PC-9 (cell line): Measurements from ENCODE around the gene SLC39A3. TPM values are rescaled to one million over a fixed set of nuclear protein-coding genes. Genes with fewer than 3 reads are reported as not detected.

ENCODE experiments used
- BruUV-seq: library from RNA; stranded (reverse); fragments of 400-500 nt; replicated peaks from 2 replicates; lab custom pipeline; 2021; lab: Mats Ljungman, UMichigan
- CTCF ChIA-PET: fragments of 300-600 bp; sonication (Branson Sonifier 250); formaldehyde crosslinking; loops from one replicate; lab custom pipeline; 2022; ENCODE audit warnings: antibody characterized with exemption; lab: Charles Lee
- POLR2A ChIA-PET: fragments of 300-600 bp; sonication (Branson Sonifier 250); formaldehyde crosslinking; loops from one replicate; lab custom pipeline; 2022; ENCODE audit warnings: antibody characterized with exemption; ENCODE audit not compliant: unreplicated experiment; lab: Charles Lee
- DNase-seq, 2 experiments: peaks; one replicate each; pipeline versions ENCODE4 v3.0.0 to v3.0.0-alpha.2; 2015 to 2022; ENCODE audit warnings: mixed read lengths in 1 of 2
- H2AFZ ChIP-seq: fragments of 200-600 bp; sonication (generic); 2 replicates; pipeline ENCODE4 v1.8.1; 2017; ENCODE audit warnings: antibody characterized with exemption
- H3F3A ChIP-seq: fragments of 200-600 bp; sonication (generic); 2 replicates; pipeline ENCODE4 v1.8.1; 2017; ENCODE audit warnings: antibody characterized with exemption, mild to moderate bottlenecking, low read depth; ENCODE audit not compliant: insufficient read depth
- H3K27ac ChIP-seq: fragments of 200-600 bp; sonication (generic); 2 replicates; pipeline ENCODE4 v1.6.1; 2016; ENCODE audit warnings: mixed run types
- H3K27me3 ChIP-seq: fragments of 200-600 bp; sonication (generic); 2 replicates; pipeline ENCODE4 v1.6.1; 2016; ENCODE audit warnings: low read depth, mixed run types; ENCODE audit not compliant: insufficient read depth
- H3K36me3 ChIP-seq: fragments of 200-600 bp; sonication (generic); 2 replicates; pipeline ENCODE4 v1.6.1; 2016; ENCODE audit warnings: low read depth, mixed run types
- H3K4me1 ChIP-seq: fragments of 200-600 bp; sonication (generic); replicated peaks from 2 replicates; pipeline ENCODE4 v1.6.1; 2016; ENCODE audit warnings: mixed run types; ENCODE audit not compliant: insufficient read depth
- H3K4me2 ChIP-seq: fragments of 200-600 bp; sonication (generic); 2 replicates; pipeline ENCODE4 v1.6.1; 2017; ENCODE audit warnings: mixed run types
- H3K4me3 ChIP-seq: fragments of 200-600 bp; sonication (generic); 2 replicates; pipeline ENCODE4 v1.6.1; 2016; ENCODE audit warnings: mixed run types
- H3K79me2 ChIP-seq: fragments of 200-600 bp; sonication (generic); 2 replicates; pipeline ENCODE4 v1.6.1; 2017; ENCODE audit warnings: low read depth, mixed run types
- H3K9me2 ChIP-seq: fragments of 200-600 bp; sonication (generic); 2 replicates; pipeline ENCODE4 v1.8.1; 2017; ENCODE audit warnings: mild to moderate bottlenecking; ENCODE audit not compliant: insufficient read depth
- H3K9me3 ChIP-seq: fragments of 200-600 bp; sonication (generic); 2 replicates; pipeline ENCODE4 v1.8.1; 2016; ENCODE audit warnings: low read depth; ENCODE audit not compliant: insufficient read depth
- H4K20me1 ChIP-seq: fragments of 200-600 bp; sonication (generic); 2 replicates; pipeline ENCODE4 v1.8.1; 2017; ENCODE audit not compliant: insufficient read depth
- EZH2 ChIP-seq: fragments of 200-600 bp; sonication (generic); IDR thresholded peaks from 2 replicates; pipeline ENCODE4 v1.8.0; 2017; ENCODE audit warnings: antibody characterized with exemption, low read depth
- intact Hi-C: fragments of 100-400 bp; cut with micrococcal nuclease; formaldehyde crosslinking; loops from one replicate; pipeline ENCODE4 v1.10.0; 2022; ENCODE audit not compliant: unreplicated experiment
- total RNA-seq: library from RNA; stranded (reverse); gene quantifications from 2 replicates; pipeline ENCODE4 v1.2.3, GENCODE V29; 2021
- TF ChIP-seq, protein P1 (sequence below): fragments of 200-600 bp; sonication (generic); conservative IDR thresholded peaks from 2 replicates; pipeline ENCODE4 v1.6.1; 2017; ENCODE audit warnings: mixed run types, antibody characterized with exemption, mild to moderate bottlenecking, moderate library complexity

Gene SLC39A3
- total RNA-seq, 1 experiment from 2014 or later: 21.6 TPM

DNA sequence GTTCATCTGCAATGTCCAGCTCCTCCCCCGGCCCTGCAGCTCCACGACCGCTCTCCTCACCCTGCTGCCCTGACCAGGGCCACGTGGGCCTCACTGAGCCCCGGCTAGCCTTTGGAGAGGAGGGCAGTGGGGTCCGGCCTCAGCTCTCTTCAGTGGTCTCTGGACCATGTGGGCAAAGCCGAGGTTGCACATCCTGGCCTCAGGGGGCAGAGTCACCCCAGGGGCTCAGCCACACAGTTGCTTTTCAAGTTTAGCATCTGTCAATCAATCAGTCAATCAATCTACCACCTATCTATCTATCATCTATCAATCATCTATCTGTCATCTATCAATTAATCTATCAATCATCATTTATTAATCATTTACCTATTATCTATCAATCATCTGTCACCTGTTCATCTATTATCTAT, 15.7 kb downstream of the SLC39A3 start:
- no TSS peak for BruUV-seq
- POLR2A ChIA-PET: no interaction called here

DNA sequence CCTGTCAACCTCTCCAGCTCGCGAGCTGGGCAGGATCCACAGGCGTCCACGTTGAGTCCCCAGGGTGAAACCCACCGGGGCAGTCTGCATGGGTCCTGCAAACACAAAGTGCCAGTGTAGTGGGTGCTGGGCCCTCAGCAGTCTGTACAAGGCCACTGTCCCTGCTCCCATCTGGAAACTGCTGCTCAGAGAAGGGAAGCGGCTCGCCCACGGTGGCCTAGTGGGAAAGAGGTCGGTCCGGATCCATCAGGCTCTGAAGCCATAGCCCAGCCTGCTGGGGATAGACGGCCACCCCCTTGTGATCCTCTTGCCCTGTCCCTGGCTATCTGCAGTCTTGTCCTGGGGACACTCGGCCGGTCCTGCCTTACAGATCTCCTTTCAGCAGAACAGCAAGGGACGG, 16.1 kb downstream of the SLC39A3 start:
- H3K4me3 ChIP-seq: no peak overlapping the region
- H3F3A ChIP-seq: peaks cover 8% of the 10 kb centered on the region; the same call in 1 of the 2 replicates
- H3K27me3 ChIP-seq: peaks cover 26% of the 10 kb centered on the region
- H3K36me3 ChIP-seq: no peaks in the 10 kb centered on the region
- no peaks in the 10 kb centered on the region for H4K20me1 ChIP-seq
- no peak for DNase-seq
- POLR2A ChIA-PET: no interaction called here
- peaks cover 25% of the 10 kb centered on the region; the same call in 1 of the 2 replicates for H3K4me1 ChIP-seq
- CTCF ChIA-PET: no interaction called here
- no peak overlapping the region for H3K4me2 ChIP-seq
- H3K27ac ChIP-seq: no peak overlapping the region
- no peaks in the 10 kb centered on the region for H3K9me3 ChIP-seq
- no TSS peak for BruUV-seq
- intact Hi-C loops: no loop called here
- TF ChIP-seq, protein P1, sequence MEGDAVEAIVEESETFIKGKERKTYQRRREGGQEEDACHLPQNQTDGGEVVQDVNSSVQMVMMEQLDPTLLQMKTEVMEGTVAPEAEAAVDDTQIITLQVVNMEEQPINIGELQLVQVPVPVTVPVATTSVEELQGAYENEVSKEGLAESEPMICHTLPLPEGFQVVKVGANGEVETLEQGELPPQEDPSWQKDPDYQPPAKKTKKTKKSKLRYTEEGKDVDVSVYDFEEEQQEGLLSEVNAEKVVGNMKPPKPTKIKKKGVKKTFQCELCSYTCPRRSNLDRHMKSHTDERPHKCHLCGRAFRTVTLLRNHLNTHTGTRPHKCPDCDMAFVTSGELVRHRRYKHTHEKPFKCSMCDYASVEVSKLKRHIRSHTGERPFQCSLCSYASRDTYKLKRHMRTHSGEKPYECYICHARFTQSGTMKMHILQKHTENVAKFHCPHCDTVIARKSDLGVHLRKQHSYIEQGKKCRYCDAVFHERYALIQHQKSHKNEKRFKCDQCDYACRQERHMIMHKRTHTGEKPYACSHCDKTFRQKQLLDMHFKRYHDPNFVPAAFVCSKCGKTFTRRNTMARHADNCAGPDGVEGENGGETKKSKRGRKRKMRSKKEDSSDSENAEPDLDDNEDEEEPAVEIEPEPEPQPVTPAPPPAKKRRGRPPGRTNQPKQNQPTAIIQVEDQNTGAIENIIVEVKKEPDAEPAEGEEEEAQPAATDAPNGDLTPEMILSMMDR: no peak
- no peak for TF ChIP-seq EZH2
- H3K79me2 ChIP-seq: no peaks in the 10 kb centered on the region
- H3K9me2 ChIP-seq: no peaks in the 10 kb centered on the region
- H2AFZ ChIP-seq: no peak overlapping the region

More for the DNA sequence above, 15.7 kb downstream of the SLC39A3 start:
- TF ChIP-seq, protein P1: no peak
- TF ChIP-seq EZH2: no peak
- CTCF ChIA-PET: no interaction called here
- Histone ChIP-seq H3K36me3 (no peaks in the 10 kb centered on the region), H3K4me2 (no peak overlapping the region), H4K20me1 (no peaks in the 10 kb centered on the region), H3K4me1 (peaks cover 25% of the 10 kb centered on the region; the same call in 1 of the 2 replicates), H3K27ac (no peak overlapping the region), H3K9me3 (no peaks in the 10 kb centered on the region), H3K9me2 (no peaks in the 10 kb centered on the region), H3K4me3 (no peak overlapping the region), H3F3A (peaks cover 8% of the 10 kb centered on the region; the same call in 1 of the 2 replicates), H3K27me3 (peaks cover 22% of the 10 kb centered on the region; the same call in 1 of the 2 replicates), H3K79me2 (no peaks in the 10 kb centered on the region), H2AFZ (no peak overlapping the region)
- intact Hi-C loops: no loop called here
- no peak for DNase-seq

DNA sequence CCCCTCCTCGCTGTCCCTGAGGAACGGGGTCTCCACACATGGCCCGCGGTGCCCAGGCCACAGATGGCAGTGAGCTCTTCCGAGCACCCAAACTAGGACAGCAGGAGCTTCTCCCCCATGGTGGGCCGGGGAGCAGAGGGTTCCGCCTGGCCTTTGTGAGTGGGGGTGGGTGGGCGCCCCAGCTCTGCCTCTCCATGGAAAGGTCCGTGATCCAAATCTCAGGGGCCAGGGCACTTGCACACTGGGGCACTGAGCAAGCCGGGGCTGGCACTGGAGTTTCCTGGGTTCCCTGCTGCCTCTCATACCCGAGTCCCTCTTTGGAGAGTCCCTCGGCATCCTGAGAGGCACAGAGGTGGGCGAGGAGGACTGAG, 16.5 kb downstream of the SLC39A3 start:
- intact Hi-C loops: no loop called here
- CTCF ChIA-PET: no interaction called here
- no peaks in the 10 kb centered on the region for H4K20me1 ChIP-seq
- H3K79me2 ChIP-seq: no peaks in the 10 kb centered on the region
- no peak overlapping the region for H3K4me3 ChIP-seq
- POLR2A ChIA-PET: no interaction called here
- peaks cover 8% of the 10 kb centered on the region; the same call in 1 of the 2 replicates for H3F3A ChIP-seq
- no peaks in the 10 kb centered on the region for H3K9me3 ChIP-seq
- no peaks in the 10 kb centered on the region for H3K36me3 ChIP-seq
- H3K4me2 ChIP-seq: peak overlapping the region; percentile 50
- no peaks in the 10 kb centered on the region for H3K9me2 ChIP-seq
- no peak overlapping the region for H3K27ac ChIP-seq
- H2AFZ ChIP-seq: no peak overlapping the region
- peaks cover 25% of the 10 kb centered on the region; the same call in 1 of the 2 replicates for H3K4me1 ChIP-seq
- no peak for DNase-seq
- BruUV-seq: no TSS peak
- peaks cover 27% of the 10 kb centered on the region for H3K27me3 ChIP-seq
- no peak for TF ChIP-seq EZH2
- TF ChIP-seq, protein P1: no peak
